Renal cortical epithelial cell (primary cell): ENCODE results near the gene GUCY1A2. TPM values are rescaled to one million over a fixed set of nuclear protein-coding genes. Genes with fewer than 3 reads are reported as not detected.

Source experiments
- DNase-seq: peaks from one replicate; pipeline ENCODE4 v3.0.0-alpha.2; 2011; ENCODE audit warnings: low read depth
- total RNA-seq: library from RNA; depleted of rRNA; stranded (reverse); fragments of >200 nt; gene quantifications from 2 replicates; pipeline ENCODE4 v1.2.3, GENCODE V29; 2014

GUCY1A2 gene
- total RNA-seq, 1 donor from 2014 or later = 0.99 TPM

GRCh38 chr11:106745941-106746340 lies 272.3 kb downstream of the GUCY1A2 start:
- no peak for DNase-seq

GRCh38 chr11:106733635-106734034 lies 284.6 kb downstream of the GUCY1A2 start:
- DNase-seq = no peak

- no peak for DNase-seq
These were observed 289.4 kb downstream of the GUCY1A2 start for GRCh38 chr11:106728859-106729258.

GRCh38 chr11:106728379-106728778 lies 289.9 kb downstream of the GUCY1A2 start:
- no peak for DNase-seq

- DNase-seq = no peak
These were observed 291.0 kb downstream of the GUCY1A2 start for GRCh38 chr11:106727256-106727655.

- no peak for DNase-seq
These were observed 293.9 kb downstream of the GUCY1A2 start for GRCh38 chr11:106724293-106724892.

- no peak for DNase-seq
These were observed 295.2 kb downstream of the GUCY1A2 start for GRCh38 chr11:106723071-106723470.

- no peak for DNase-seq
These were observed 301.1 kb downstream of the GUCY1A2 start for GRCh38 chr11:106717222-106717621.

GRCh38 chr11:106714199-106714598 lies 304.1 kb downstream of the GUCY1A2 start:
- DNase-seq = no peak

- DNase-seq = no peak
These were observed 309.9 kb downstream of the GUCY1A2 start for GRCh38 chr11:106708348-106708747.

- peak; percentile 94 for DNase-seq
These were observed 311.9 kb downstream of the GUCY1A2 start for GRCh38 chr11:106706355-106706754.

- no peak for DNase-seq
These were observed 315.5 kb downstream of the GUCY1A2 start for GRCh38 chr11:106702805-106703204.

- peak; percentile 73 for DNase-seq
These were observed 321.2 kb downstream of the GUCY1A2 start for GRCh38 chr11:106697058-106697457.

- peak; percentile 91 for DNase-seq
These were observed 322.8 kb downstream of the GUCY1A2 start for GRCh38 chr11:106695506-106695905.

GRCh38 chr11:106694501-106694900 lies 323.8 kb downstream of the GUCY1A2 start:
- no peak for DNase-seq

GRCh38 chr11:106691807-106692365 lies 326.4 kb downstream of the GUCY1A2 start:
- peak; percentile 12 for DNase-seq

GRCh38 chr11:106690923-106691322 lies 327.4 kb downstream of the GUCY1A2 start:
- no peak for DNase-seq

GRCh38 chr11:106684944-106685343 lies 333.3 kb downstream of the GUCY1A2 start:
- DNase-seq = no peak

- no peak for DNase-seq
These were observed 334.8 kb downstream of the GUCY1A2 start for GRCh38 chr11:106683435-106683834.

- no peak for DNase-seq
These were observed 336.8 kb downstream of the GUCY1A2 start for GRCh38 chr11:106681435-106681834.

- DNase-seq = no peak
These were observed 338.7 kb downstream of the GUCY1A2 start for GRCh38 chr11:106679581-106679980.

GRCh38 chr11:106679181-106679580 lies 339.1 kb downstream of the GUCY1A2 start:
- no peak for DNase-seq

GRCh38 chr11:106670069-106670468 lies 348.2 kb downstream of the GUCY1A2 start:
- DNase-seq = peak; percentile 16

- no peak for DNase-seq
These were observed 350.1 kb downstream of the GUCY1A2 start for GRCh38 chr11:106668147-106668546.
